ENCODE measurements around the gene MICU1.

Gene MICU1

GRCh38 chr10:72461085-72461484 lies 164.8 kb downstream of the MICU1 start:
- Histone ChIP-seq H3K27me3 (ENCODE audit: control insufficient read depth, low read length) (no peaks in the 10 kb centered on the region), H3K36me3 (ENCODE audit: control insufficient read depth, low read length) (no peaks in the 10 kb centered on the region), H3K4me2 (ENCODE audit: low read length) (no peak overlapping the region), H3K9me3 (ENCODE audit: control insufficient read depth, insufficient read depth, low read length) (no peaks in the 10 kb centered on the region), H3K4me1 (ENCODE audit: control insufficient read depth, low read length) (peaks cover 9% of the 10 kb centered on the region), H4K20me1 (ENCODE audit: control insufficient read depth, insufficient read depth, low read depth, low read length) (no peaks in the 10 kb centered on the region), H3K79me2 (ENCODE audit: control insufficient read depth, low read length) (no peaks in the 10 kb centered on the region), H3K9me2 (replicated peaks; ENCODE audit: control insufficient read depth, low read length) (no peaks in the 10 kb centered on the region), H3K27ac (ENCODE audit: low read depth, low read length) (no peak overlapping the region), H3F3A (ENCODE audit: control insufficient read depth, insufficient read depth) (no peaks in the 10 kb centered on the region), H3K4me3 (ENCODE audit: low read length) (no peak overlapping the region)
- TF ChIP-seq EZH2phosphoT487 (IDR thresholded peaks at IDR 0.05; ENCODE audit: borderline replicate concordance, low read length) = no peak
- no peak for TF ChIP-seq CTCF (IDR thresholded peaks at IDR 0.05; ENCODE audit: low read depth, low read length, poor library complexity, severe bottlenecking)

- Histone ChIP-seq H3F3A (ENCODE audit: control insufficient read depth, insufficient read depth) (no peaks in the 10 kb centered on the region), H3K27me3 (ENCODE audit: control insufficient read depth, low read length) (no peaks in the 10 kb centered on the region), H3K9me2 (replicated peaks; ENCODE audit: control insufficient read depth, low read length) (no peaks in the 10 kb centered on the region), H3K4me1 (ENCODE audit: control insufficient read depth, low read length) (peaks cover 9% of the 10 kb centered on the region), H3K36me3 (ENCODE audit: control insufficient read depth, low read length) (no peaks in the 10 kb centered on the region), H3K79me2 (ENCODE audit: control insufficient read depth, low read length) (no peaks in the 10 kb centered on the region), H3K4me3 (ENCODE audit: low read length) (no peak overlapping the region), H3K4me2 (ENCODE audit: low read length) (no peak overlapping the region), H4K20me1 (ENCODE audit: control insufficient read depth, insufficient read depth, low read depth, low read length) (no peaks in the 10 kb centered on the region), H3K9me3 (ENCODE audit: control insufficient read depth, insufficient read depth, low read length) (no peaks in the 10 kb centered on the region), H3K27ac (ENCODE audit: low read depth, low read length) (no peak overlapping the region)
- no peak for TF ChIP-seq EZH2phosphoT487 (IDR thresholded peaks at IDR 0.05; ENCODE audit: borderline replicate concordance, low read length)
- TF ChIP-seq CTCF (IDR thresholded peaks at IDR 0.05; ENCODE audit: low read depth, low read length, poor library complexity, severe bottlenecking) = no peak
These were observed 165.5 kb downstream of the MICU1 start for GRCh38 chr10:72460284-72460876.

GRCh38 chr10:72459301-72459700 lies 166.6 kb downstream of the MICU1 start:
- Histone ChIP-seq H3K9me2 (replicated peaks; ENCODE audit: control insufficient read depth, low read length) (no peaks in the 10 kb centered on the region), H3K9me3 (ENCODE audit: control insufficient read depth, insufficient read depth, low read length) (no peaks in the 10 kb centered on the region), H3F3A (ENCODE audit: control insufficient read depth, insufficient read depth) (no peaks in the 10 kb centered on the region), H3K4me1 (ENCODE audit: control insufficient read depth, low read length) (peaks cover 9% of the 10 kb centered on the region), H4K20me1 (ENCODE audit: control insufficient read depth, insufficient read depth, low read depth, low read length) (no peaks in the 10 kb centered on the region), H3K4me2 (ENCODE audit: low read length) (no peak overlapping the region), H3K27ac (ENCODE audit: low read depth, low read length) (no peak overlapping the region), H3K4me3 (ENCODE audit: low read length) (no peak overlapping the region), H3K27me3 (ENCODE audit: control insufficient read depth, low read length) (no peaks in the 10 kb centered on the region), H3K36me3 (ENCODE audit: control insufficient read depth, low read length) (no peaks in the 10 kb centered on the region), H3K79me2 (ENCODE audit: control insufficient read depth, low read length) (no peaks in the 10 kb centered on the region)
- no peak for TF ChIP-seq EZH2phosphoT487 (IDR thresholded peaks at IDR 0.05; ENCODE audit: borderline replicate concordance, low read length)
- TF ChIP-seq CTCF (IDR thresholded peaks at IDR 0.05; ENCODE audit: low read depth, low read length, poor library complexity, severe bottlenecking) = no peak
